ENCODE measurements around the gene CFAP53.
"Not testable (repeated sequence)": the region's sequence is repeated elsewhere in the genome, so short reads cannot be mapped to it uniquely, and the experiment has no call there.

CFAP53 gene

GRCh38 chr18:50268022-50268747, 1.9 kb upstream of the CFAP53 start:
- DNase-seq, result peak; percentile 77 to 82

GRCh38 chr18:50262977-50263376, 3.3 kb downstream of the CFAP53 start:
- DNase-seq, result no peak

GRCh38 chr18:50250935-50251334, 15.4 kb downstream of the CFAP53 start:
- no peak for DNase-seq

- DNase-seq, result no peak
Measured at GRCh38 chr18:50249576-50249975, 16.7 kb downstream of the CFAP53 start.

GRCh38 chr18:50247561-50247960, 18.7 kb downstream of the CFAP53 start:
- no peak for DNase-seq

- DNase-seq, result not testable (repeated sequence)
Measured at GRCh38 chr18:50241768-50242167, 24.5 kb downstream of the CFAP53 start.

- DNase-seq, result no peak
Measured at GRCh38 chr18:50240080-50240563, 26.2 kb downstream of the CFAP53 start.

- DNase-seq, result no peak
Measured at GRCh38 chr18:50232419-50232818, 33.9 kb downstream of the CFAP53 start.

- DNase-seq, result no peak
Measured at GRCh38 chr18:50231621-50232020, 34.7 kb downstream of the CFAP53 start.

GRCh38 chr18:50220249-50220648, 46.0 kb downstream of the CFAP53 start:
- DNase-seq, result not testable (repeated sequence)

GRCh38 chr18:50218432-50219197, 47.7 kb downstream of the CFAP53 start:
- DNase-seq, result peak; percentile 12 to 42

GRCh38 chr18:50209311-50209710, 57.0 kb downstream of the CFAP53 start:
- DNase-seq, result no peak

GRCh38 chr18:50207722-50208121, 58.6 kb downstream of the CFAP53 start:
- DNase-seq, result no peak

GRCh38 chr18:50203801-50204604, 62.3 kb downstream of the CFAP53 start:
- peak in 1 of 2 donors; percentile 23 for DNase-seq

- DNase-seq, result no peak
Measured at GRCh38 chr18:50201476-50202018, 64.7 kb downstream of the CFAP53 start.

GRCh38 chr18:50199921-50200320, 66.4 kb downstream of the CFAP53 start:
- DNase-seq, result no peak

- no peak for DNase-seq
Measured at GRCh38 chr18:50199346-50199855, 66.9 kb downstream of the CFAP53 start.

GRCh38 chr18:50196261-50196660, 70.0 kb downstream of the CFAP53 start:
- DNase-seq, result no peak

GRCh38 chr18:50195689-50196088, 70.6 kb downstream of the CFAP53 start:
- no peak for DNase-seq

GRCh38 chr18:50194631-50195532, 71.4 kb downstream of the CFAP53 start, which contains the start of gene MYO5B:
TSS of gene MYO5B (minus strand) at chr18:50195147. CDS start at chr18:50194793, 354 bp downstream.
- DNase-seq, result no peak

All from inflammatory macrophage treated with lipopolysaccharide for 1 hour (primary cell).